SU-DHL-6 (cell line): ENCODE data around the gene FXYD3.

Experiments used
- EZH2phosphoT487 ChIP-seq: fragments of 200-600 bp; sonication (generic), shearing (Covaris generic); conservative IDR thresholded peaks from 2 replicates; pipeline ENCODE4 v1.6.1; 2018; ENCODE audit warnings: mild to moderate bottlenecking, antibody characterized with exemption, low read length, moderate library complexity, mixed read lengths
- TF ChIP-seq, protein P1 (sequence below): fragments of 200-600 bp; sonication (generic); IDR thresholded peaks from one replicate; pipeline ENCODE4 v1.5.1; 2017; ENCODE audit warnings: antibody characterized with exemption, mild to moderate bottlenecking, low read length, moderate library complexity; ENCODE audit not compliant: insufficient read depth, poor library complexity, severe bottlenecking

DNA sequence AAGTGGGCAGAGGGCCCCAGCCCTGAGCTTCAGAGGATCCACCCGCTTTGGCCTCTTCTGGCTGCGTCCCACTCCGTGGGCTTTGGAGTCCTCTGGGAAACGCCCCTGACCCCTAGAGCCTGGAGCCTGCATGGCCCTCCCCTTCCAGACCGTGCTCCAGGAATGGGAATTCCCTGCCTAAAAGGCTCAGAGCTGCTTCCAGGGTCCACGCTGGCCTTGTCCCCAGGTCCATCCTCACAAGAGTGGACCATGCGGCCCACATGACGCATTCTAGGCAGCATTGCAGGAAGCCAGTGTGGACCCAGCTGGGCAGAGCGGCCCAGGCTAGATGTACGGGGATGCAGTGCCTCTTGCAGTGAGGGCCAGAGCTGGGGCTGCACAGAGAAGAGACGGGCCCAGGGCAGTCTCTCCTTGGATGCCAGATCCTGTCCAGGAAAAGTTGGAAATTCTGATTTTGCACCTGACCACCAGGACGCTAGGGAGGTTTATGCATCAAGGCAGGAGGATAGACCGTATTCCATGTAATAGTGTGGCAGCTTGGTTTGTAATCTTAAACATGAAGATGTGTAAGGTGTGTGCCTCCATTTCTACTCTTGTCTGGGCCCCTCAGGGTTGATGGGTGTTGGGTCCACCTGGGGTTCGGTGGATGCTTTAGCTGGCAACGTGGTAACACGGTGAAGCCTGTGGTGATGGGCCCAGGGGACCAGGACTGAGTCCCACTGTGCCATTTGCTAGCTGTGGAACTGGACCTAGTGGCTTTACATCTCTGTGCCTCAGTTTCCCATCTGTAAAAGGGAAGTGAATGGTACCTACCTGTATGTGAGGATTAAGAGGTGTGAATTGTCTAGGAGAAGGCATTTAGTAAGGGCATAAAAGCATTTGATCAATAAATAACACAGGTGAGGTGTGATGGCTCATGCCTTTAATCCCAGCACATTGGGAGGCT is 14.8 kb upstream of the FXYD3 start:
- no peak for TF ChIP-seq EZH2phosphoT487
- TF ChIP-seq, protein P1, sequence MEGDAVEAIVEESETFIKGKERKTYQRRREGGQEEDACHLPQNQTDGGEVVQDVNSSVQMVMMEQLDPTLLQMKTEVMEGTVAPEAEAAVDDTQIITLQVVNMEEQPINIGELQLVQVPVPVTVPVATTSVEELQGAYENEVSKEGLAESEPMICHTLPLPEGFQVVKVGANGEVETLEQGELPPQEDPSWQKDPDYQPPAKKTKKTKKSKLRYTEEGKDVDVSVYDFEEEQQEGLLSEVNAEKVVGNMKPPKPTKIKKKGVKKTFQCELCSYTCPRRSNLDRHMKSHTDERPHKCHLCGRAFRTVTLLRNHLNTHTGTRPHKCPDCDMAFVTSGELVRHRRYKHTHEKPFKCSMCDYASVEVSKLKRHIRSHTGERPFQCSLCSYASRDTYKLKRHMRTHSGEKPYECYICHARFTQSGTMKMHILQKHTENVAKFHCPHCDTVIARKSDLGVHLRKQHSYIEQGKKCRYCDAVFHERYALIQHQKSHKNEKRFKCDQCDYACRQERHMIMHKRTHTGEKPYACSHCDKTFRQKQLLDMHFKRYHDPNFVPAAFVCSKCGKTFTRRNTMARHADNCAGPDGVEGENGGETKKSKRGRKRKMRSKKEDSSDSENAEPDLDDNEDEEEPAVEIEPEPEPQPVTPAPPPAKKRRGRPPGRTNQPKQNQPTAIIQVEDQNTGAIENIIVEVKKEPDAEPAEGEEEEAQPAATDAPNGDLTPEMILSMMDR: no peak
